HFFc6 (cell line): ENCODE data around the gene TBX20. TPM values are rescaled to one million over a fixed set of nuclear protein-coding genes. Genes with fewer than 3 reads are reported as not detected.

ENCODE experiments used
- DNase-seq: peaks from one replicate; pipeline ENCODE4 v3.0.0-alpha.2; 2018
- H3K27ac Mint-ChIP-seq: 2 replicates; pipeline ENCODE4 v1.8.0; 2020; ENCODE audit warnings: mild to moderate bottlenecking, mixed read lengths
- H3K27me3 Mint-ChIP-seq: 2 replicates; pipeline ENCODE4 v1.8.0; 2021; ENCODE audit warnings: mild to moderate bottlenecking, moderate library complexity, mixed read lengths; ENCODE audit not compliant: insufficient read depth
- H3K36me3 Mint-ChIP-seq: 2 replicates; pipeline ENCODE4 v1.8.0; 2021; ENCODE audit warnings: low read depth, mixed read lengths
- H3K4me1 Mint-ChIP-seq: 2 replicates; pipeline ENCODE4 v1.8.0; 2020; ENCODE audit warnings: low read depth, mixed read lengths
- H3K4me3 Mint-ChIP-seq: 2 replicates; pipeline ENCODE4 v1.8.0; 2020; ENCODE audit warnings: mild to moderate bottlenecking, moderate library complexity, mixed read lengths
- H3K9me3 Mint-ChIP-seq: 2 replicates; pipeline ENCODE4 v1.8.0; 2020; ENCODE audit warnings: mild to moderate bottlenecking, mixed read lengths
- CTCF ChIP-seq: fragments of 200-600 bp; sonication (generic); IDR thresholded peaks from 2 replicates; pipeline ENCODE4 v1.5.0; 2021; ENCODE audit warnings: antibody characterized with exemption, mild to moderate bottlenecking
- total RNA-seq, 6 experiments: library from RNA; stranded (reverse); fragmentation: NEBNext Ultra II Directional; extraction: Animal tissue kit (Norgen Biotek cat#: 25700); gene quantifications; 2 replicates in 1 of 6; 3 replicates in 5 of 6; pipeline ENCODE4 v1.2.3, GENCODE V29; 2021

The TBX20 gene
- total RNA-seq, 6 experiments from 2014 or later: not detected

- Mint-ChIP-seq H3K4me1 (no peaks in the 10 kb centered on the region), H3K4me3 (no peak overlapping the region), H3K27ac (no peak overlapping the region), H3K27me3 (peaks cover 37% of the 10 kb centered on the region), H3K36me3 (no peaks in the 10 kb centered on the region), H3K9me3 (peaks cover 12% of the 10 kb centered on the region; the same call in 1 of the 2 replicates)
- no peak for DNase-seq
- TF ChIP-seq CTCF: no peak
Measured at GRCh38 chr7:35250452-35250851, 3.4 kb downstream of the TBX20 start.

DNA sequence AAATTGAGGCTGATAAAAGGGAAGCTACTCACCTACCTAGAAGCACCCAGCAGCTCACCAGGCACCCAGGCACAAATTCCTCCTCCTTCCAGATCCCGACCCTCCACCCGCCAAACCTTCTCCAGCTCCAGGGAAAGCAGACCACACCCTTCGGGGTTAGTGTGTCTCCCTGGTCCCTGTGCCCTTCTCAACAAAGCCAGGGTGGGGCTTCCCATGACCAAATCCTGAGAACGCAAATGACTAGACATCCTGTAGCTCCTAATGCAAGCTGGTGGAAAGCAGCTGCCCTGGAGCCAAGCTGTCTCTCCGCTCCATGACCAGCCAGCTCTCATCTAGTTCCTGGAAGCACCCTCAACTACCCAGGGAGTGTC, 4.4 kb downstream of the TBX20 start:
- no peaks in the 10 kb centered on the region for H3K36me3 Mint-ChIP-seq
- no peak overlapping the region for H3K4me3 Mint-ChIP-seq
- TF ChIP-seq CTCF: no peak
- peaks cover 32% of the 10 kb centered on the region for H3K27me3 Mint-ChIP-seq
- no peak for DNase-seq
- H3K9me3 Mint-ChIP-seq: peaks cover 8% of the 10 kb centered on the region; the same call in 1 of the 2 replicates
- H3K27ac Mint-ChIP-seq: no peak overlapping the region
- no peaks in the 10 kb centered on the region for H3K4me1 Mint-ChIP-seq

DNA sequence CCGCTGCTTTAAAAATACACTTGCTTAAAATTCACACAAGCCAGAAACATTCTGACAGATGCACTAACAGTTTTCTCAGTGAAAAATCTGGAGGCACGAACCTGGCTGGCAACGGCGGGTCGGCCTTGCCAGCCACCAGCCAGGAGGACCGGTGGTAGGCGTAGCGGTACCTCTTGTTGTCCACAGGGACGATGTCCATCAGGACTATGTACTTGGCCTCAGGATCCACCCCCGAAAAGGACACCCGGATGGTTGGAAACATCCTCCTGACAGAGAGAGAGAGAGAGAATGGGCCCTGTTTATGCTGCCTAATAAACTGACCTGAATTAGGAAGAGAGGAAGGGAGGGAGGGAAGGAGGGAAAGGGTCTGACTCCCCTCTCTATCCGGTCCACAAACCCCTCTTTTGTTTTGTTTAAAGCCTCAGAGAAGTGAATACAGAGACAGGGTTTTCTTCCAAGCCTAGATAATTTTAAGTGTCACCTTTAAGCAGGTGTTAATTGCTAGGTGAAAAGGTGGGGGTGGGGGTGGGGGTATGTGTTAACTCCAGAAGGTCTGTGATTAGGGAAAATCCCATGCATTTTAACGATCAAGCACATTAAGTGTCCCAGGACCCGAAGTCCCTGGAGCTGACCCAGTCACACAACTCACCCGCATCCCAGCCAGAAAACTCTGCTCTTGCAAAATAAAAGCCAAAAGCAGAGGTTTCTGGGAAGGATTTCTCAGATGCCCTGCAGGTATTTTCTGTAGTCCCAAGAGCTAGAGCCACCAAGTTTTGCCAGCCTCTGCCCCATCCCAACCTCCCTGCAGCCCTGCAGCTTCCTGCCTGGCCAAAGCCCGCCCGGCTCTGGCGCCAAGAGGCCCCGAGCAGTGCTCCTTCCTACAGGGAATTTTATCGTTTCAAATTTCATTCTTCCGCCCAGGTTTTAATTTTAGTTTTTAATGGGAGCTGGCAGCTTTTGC, 5.0 kb downstream of the TBX20 start:
- Mint-ChIP-seq H3K4me1 (no peaks in the 10 kb centered on the region), H3K27me3 (peaks cover 29% of the 10 kb centered on the region), H3K27ac (no peak overlapping the region), H3K36me3 (no peaks in the 10 kb centered on the region), H3K4me3 (no peak overlapping the region), H3K9me3 (peaks cover 8% of the 10 kb centered on the region; the same call in 1 of the 2 replicates)
- no peak for DNase-seq
- TF ChIP-seq CTCF: no peak

DNA sequence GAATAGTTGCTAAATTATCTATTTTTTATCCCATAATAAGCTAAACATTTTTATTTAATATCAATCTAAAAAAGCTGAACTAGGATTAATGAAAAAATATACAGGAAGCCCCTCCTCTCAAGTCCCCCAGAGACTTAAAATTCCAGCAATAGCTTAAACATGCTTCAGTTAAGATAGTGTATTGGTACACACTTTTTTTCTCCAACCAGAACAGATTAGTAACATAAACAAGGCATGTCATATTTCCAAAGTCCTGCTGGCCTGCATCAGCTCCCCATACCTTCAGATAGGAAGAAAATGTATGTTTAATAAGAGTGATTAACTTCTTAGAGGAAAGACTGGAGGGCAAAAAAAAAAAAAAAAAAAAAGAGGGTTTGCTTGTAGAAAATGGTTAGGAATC, 7.1 kb downstream of the TBX20 start:
- H3K27me3 Mint-ChIP-seq: peaks cover 20% of the 10 kb centered on the region
- H3K4me1 Mint-ChIP-seq: no peaks in the 10 kb centered on the region
- no peak overlapping the region for H3K4me3 Mint-ChIP-seq
- DNase-seq: no peak
- no peak overlapping the region for H3K27ac Mint-ChIP-seq
- no peaks in the 10 kb centered on the region for H3K36me3 Mint-ChIP-seq
- no peaks in the 10 kb centered on the region for H3K9me3 Mint-ChIP-seq
- no peak for TF ChIP-seq CTCF

GRCh38 chr7:35241884-35242283, 12.0 kb downstream of the TBX20 start:
- Mint-ChIP-seq H3K27ac (no peak overlapping the region), H3K27me3 (peaks cover 2% of the 10 kb centered on the region; the same call in 1 of the 2 replicates), H3K36me3 (no peaks in the 10 kb centered on the region), H3K4me3 (no peak overlapping the region), H3K9me3 (no peaks in the 10 kb centered on the region), H3K4me1 (no peaks in the 10 kb centered on the region)
- DNase-seq: no peak
- TF ChIP-seq CTCF: no peak
